Dedifferentiated amniotic fluid mesenchymal stem cell (primary cell): Measurements from ENCODE around the gene KCTD7.
A peak's percentile ranks its signal among the peaks of the same experiment; 100 is the strongest.
"Not testable (repeated sequence)": the region's sequence is repeated elsewhere in the genome, so short reads cannot be mapped to it uniquely, and the experiment has no call there.

Source experiments
- DNase-seq: peaks from one replicate; pipeline ENCODE4 v3.0.0-alpha.2; 2016; ENCODE audit errors: extremely low spot score

The KCTD7 gene

GRCh38 chr7:66628361-66629221 is at the start of gene KCTD7:
Gene KCTD7 (plus strand): TSS chr7:66628881. CDS start chr7:66629065, 184 bp downstream.
- DNase-seq = peak; percentile 98

- DNase-seq = not testable (repeated sequence)
Observed at GRCh38 chr7:66580380-66580779, 48.3 kb upstream of the KCTD7 start.

GRCh38 chr7:66582816-66583489 is 45.7 kb upstream of the KCTD7 start:
- not testable (repeated sequence) for DNase-seq

- no peak for DNase-seq
Observed at GRCh38 chr7:66583490-66584110, 45.1 kb upstream of the KCTD7 start.

- DNase-seq = no peak
Observed at GRCh38 chr7:66586181-66586580, 42.5 kb upstream of the KCTD7 start.

- peak; percentile 43 for DNase-seq
Observed at GRCh38 chr7:66588226-66588625, 40.5 kb upstream of the KCTD7 start.

- not testable (repeated sequence) for DNase-seq
Observed at GRCh38 chr7:66588856-66589570, 39.7 kb upstream of the KCTD7 start.

GRCh38 chr7:66590302-66591057 is 38.2 kb upstream of the KCTD7 start:
- DNase-seq = peak; percentile 64

GRCh38 chr7:66591058-66591798 is 37.5 kb upstream of the KCTD7 start:
- DNase-seq = not testable (repeated sequence)

- peak; percentile 82 for DNase-seq
Observed at GRCh38 chr7:66591799-66592596, 36.7 kb upstream of the KCTD7 start.

GRCh38 chr7:66592597-66593146 is 36.0 kb upstream of the KCTD7 start:
- DNase-seq = not testable (repeated sequence)

GRCh38 chr7:66594082-66594481 is 34.6 kb upstream of the KCTD7 start:
- not testable (repeated sequence) for DNase-seq

GRCh38 chr7:66597461-66597860 is 31.2 kb upstream of the KCTD7 start:
- no peak for DNase-seq

- no peak for DNase-seq
Observed at GRCh38 chr7:66602159-66602558, 26.5 kb upstream of the KCTD7 start.

GRCh38 chr7:66604198-66604597 is 24.5 kb upstream of the KCTD7 start:
- no peak for DNase-seq

GRCh38 chr7:66606540-66607291 is 22.0 kb upstream of the KCTD7 start:
- not testable (repeated sequence) for DNase-seq

- DNase-seq = no peak
Observed at GRCh38 chr7:66609176-66609575, 19.5 kb upstream of the KCTD7 start.

GRCh38 chr7:66614596-66614995 is 14.1 kb upstream of the KCTD7 start:
- DNase-seq = not testable (repeated sequence)
